ENCODE results near the gene TLL1.

TLL1 gene

DNA sequence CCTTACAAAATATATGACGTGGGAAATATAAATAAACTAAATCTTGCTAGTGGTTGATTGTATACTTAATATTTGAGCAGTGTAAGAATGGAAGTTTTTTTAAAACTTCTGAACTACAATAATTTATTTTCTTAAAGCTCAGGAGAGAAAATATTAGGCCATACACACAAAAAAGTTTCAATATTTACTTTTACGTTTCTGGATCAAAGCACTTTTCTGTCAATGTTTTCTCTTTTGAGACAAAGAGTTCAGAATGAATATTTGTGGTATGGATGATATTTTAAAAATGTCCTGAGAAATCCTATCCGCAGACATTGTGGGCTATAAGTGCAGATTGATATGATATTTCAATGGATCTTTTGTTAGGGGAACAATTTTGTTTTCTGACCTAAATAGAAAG lies 109.9 kb downstream of the TLL1 start:
- no peak for DNase-seq

GRCh38 chr4:165986956-165987698 lies 114.1 kb downstream of the TLL1 start:
- no peak for DNase-seq

- DNase-seq = no peak
Observed at GRCh38 chr4:165991325-165992180, 118.5 kb downstream of the TLL1 start.

DNA sequence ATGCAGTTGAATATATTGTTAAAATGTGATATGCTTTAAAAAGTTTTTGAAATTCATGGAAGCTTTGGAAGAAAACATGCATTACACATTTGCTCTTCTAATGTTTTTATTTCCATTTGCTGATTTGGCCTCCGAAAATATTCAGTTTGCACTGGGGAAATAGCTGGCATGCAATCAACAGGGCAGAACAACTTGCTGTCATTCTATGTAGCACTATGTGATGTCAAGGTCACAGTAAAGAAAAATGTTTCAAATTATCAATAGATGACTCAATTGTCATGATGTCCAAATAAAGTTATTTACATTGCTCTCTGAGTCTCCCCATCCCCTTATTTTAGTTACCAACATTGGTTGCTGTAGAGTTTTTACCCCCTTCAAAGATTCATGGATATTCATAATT lies 119.2 kb downstream of the TLL1 start:
- DNase-seq = no peak

- no peak for DNase-seq
Observed at GRCh38 chr4:165994701-165995100, 121.7 kb downstream of the TLL1 start.

DNA sequence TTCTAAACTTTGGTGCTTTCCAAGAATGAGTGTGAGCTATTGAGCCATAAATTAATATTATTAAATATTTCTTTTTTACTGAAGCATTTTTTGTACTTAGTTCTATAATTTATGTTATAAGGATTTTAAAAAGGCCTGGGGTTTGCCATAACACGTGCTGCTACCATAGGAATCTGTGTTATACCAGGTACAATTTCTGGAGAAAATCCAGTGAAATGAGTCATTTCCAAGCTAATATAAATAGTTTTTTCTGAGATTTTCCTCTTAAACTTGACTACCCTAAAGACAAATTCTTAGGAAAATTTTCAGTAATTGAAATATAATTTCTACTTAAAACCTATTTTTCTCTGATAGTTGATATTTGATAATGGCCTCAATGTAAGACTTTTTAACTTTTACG lies 130.8 kb downstream of the TLL1 start:
- DNase-seq = no peak

GRCh38 chr4:166006217-166006616 lies 133.2 kb downstream of the TLL1 start:
- DNase-seq = no peak

- no peak for DNase-seq
Observed at GRCh38 chr4:166008510-166008909, 135.5 kb downstream of the TLL1 start.

DNA sequence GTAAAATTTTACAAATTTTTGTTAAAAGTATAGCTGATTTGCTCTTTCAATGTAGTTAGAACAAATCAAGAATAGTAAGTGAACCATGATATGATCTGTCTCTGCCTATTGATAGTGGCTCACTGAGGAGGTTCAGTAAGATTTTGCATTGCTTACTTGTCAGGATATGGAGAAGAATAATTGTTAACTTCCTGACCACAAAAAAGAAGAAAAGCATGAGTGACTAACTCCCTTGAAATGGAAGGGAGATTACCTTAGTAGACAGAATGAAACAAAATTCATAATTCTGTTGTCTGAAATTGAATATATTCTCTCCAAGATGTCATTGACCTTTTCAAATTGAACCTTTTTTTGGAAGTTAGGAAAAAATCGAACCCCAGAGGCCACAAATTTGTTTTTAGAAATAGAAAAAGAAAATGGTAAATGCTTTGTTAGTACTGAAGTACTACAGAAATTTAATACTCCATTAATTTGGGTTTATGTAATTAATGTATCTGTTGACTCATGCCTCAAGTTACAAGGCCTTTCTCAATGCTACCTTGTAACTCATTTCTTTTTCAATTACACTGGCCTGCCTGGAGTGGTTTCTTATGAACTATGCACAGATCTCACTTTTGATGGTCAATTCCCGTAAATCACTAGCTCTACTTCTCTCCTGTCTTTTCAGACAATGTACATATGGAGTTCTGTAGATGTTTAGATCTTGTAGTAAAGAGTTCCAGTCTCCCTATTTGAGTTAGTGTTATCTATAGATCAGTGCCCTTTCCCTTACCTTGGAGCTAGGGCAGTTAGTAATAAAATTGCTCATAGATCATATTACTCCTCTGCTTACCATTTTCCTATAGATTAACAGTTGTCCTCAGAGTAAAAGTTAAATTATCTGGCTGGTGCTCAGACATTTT lies 139.3 kb downstream of the TLL1 start:
- no peak for DNase-seq

DNA sequence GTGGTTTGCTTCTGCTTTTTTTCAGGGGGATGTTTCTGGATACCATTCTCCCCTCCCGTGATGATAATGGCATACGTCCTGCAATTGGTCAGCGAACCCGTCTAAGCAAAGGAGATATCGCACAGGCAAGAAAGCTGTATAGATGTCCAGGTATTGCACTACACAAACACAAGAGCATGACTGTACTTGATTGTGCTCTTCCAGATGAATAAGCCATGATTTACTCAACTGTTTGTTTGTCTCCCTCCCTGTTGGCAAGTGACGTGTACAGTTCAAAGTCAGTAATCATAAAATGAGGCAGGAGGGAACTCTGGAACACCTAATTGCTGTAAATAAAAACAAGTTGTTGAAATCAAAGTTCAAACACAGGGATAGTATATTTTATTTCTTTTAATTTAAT lies 141.4 kb downstream of the TLL1 start:
- no peak for DNase-seq

DNA sequence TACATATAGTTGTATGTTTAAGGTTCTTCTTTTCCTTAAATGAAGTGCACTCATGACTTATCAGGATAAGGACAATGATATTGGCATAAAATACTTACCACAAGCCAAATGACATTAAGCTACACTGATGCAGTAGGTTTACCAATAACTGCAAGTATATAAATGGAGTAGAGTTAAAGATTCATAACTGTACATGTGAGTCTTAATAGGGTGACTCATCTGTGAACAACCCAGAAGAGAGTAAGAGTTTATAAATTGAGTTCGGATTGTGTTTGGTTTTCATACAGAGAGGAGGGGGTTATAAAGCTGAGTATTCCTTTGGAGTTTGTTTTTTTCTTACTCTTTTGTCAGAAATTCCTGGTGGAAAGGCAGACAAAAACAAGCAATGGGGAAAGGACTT lies 144.8 kb downstream of the TLL1 start:
- no peak for DNase-seq

DNA sequence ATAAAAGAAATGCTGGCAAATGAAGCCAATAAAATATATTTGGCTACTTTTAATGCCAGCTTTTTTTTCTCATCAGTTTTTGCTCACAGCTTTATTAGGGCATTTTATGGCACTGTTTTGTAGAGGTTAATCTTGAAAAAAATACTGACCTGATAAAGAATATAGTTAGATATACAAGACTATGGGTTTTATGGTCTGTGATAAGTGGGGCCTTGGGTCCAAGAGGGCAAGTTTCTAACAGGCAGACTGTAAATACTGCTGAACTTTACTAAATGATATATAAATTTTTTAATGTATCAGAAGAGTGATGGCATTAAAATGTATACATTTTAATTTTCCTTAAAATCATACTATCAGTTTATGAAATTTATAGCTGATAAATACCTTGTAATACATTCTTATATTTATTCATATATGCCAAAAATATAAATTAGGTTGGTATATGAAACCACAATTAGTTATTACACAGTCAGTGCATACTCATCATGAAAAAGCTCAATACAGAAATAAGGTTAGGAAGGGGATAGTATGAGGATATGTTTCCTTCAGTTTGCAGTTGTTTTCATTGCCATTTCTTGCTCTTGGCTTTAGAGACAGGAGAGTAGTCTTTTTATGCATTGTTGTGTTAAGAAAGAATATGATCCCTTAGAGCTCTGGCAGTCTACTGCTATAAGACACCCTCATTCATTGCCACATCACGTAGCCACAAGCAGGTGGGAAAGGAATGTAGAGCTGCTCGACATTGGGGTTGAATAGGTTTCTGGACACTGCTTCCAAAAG lies 146.6 kb downstream of the TLL1 start:
- no peak for DNase-seq

- DNase-seq = no peak
Observed at GRCh38 chr4:166021617-166022016, 148.6 kb downstream of the TLL1 start.

DNA sequence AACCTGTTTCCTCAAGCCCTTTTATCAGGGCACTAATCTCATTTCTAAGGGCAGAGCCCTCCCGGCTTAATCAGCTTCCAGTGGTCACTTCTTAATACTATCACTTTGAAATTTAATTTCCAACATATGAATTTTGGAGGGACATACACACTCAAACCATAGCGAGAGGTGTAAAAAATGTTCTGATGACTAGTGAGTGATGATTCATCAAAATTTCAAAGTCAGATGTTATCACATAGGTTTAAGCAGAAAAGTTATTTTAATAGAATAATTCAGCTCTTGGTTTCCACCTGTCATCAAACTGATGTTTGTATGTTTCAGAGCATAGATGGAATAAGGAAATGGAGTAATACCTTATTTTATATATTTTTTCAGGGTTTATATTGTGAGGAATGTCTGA lies 161.9 kb downstream of the TLL1 start:
- no peak for DNase-seq

GRCh38 chr4:166039822-166040221 lies 166.8 kb downstream of the TLL1 start:
- no peak for DNase-seq

DNA sequence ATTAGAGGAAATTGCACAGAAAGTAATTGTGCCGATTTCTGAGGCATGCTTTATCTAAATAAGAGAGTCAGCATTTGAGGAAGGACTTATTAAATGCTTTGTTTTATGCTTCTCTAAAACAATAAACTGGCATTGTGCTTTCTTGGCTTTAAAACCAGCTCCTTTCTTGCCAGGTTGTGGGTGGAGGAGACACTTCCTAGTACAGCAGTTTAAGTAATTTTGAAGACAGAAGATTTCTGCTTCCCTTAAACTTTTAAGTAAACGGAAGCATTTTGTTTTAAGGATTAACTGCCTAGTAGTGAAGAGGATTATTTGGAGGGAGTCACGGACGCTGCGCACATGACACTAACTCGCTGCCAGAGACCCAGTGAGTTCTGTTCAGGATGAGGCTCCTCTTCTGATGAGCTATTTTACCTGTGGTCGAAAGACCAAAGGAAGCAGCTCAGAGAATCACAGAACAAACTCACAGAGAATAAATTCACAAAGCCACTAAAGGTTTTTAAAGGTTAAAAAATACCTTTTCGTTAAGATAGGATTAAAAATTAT lies 169.5 kb downstream of the TLL1 start:
- no peak for DNase-seq

DNA sequence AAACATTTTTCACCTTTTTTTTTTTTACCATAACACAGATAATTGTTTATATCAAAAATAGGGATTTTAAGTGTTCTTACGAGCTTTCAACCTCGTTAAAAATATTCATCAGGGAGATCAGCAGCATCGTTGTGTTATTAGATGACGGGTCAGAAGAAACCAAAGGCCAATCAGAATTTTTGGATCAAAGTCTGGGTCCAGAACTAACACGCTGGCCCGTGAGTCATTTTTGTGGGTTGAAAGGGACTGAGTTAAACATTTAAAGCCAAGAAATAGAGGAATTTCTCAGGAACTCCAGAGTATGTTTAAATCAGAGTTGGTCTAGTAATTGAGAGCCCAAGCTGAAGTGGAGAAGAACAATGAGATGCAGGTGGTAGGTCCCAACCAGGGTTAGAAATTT lies 170.8 kb downstream of the TLL1 start:
- no peak for DNase-seq

DNA sequence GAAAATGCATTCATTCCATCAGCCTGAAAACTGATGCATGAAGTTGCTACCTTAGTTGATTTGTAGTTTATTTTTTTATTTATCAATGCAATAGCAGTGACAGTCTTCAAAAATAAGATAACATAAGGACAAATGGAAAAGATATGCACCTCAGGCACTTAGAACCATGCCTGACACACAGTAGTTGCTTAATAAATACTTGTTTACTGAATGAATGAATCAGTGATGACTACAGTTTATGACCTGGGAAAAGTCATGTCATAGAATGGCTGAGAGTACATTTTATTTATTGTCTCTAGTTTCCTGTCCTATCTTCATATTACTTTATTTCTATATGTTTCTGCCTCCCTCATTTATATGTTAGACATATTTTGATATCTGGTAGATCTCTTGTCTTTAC lies 171.8 kb downstream of the TLL1 start:
- DNase-seq = no peak

- no peak for DNase-seq
Observed at GRCh38 chr4:166045457-166045856, 172.4 kb downstream of the TLL1 start.

DNA sequence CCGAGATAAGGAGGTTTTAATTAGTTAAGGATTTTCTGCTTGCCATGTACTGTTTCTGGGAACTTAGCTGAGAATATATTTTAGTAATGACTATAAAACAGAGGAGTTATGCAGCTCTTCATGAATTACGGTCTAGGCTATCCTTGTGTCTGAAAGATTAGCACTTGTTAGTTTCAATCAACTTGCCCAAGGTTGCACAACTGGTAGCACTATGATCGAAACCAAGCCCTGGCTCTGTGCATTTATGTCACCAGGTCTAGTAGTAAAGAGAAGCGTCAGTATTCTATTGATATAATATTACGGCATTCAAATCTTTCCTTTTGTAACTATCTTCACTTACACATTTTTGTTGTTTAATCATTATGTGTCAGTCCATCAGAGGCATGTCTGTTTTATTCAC lies 176.0 kb downstream of the TLL1 start:
- no peak for DNase-seq

DNA sequence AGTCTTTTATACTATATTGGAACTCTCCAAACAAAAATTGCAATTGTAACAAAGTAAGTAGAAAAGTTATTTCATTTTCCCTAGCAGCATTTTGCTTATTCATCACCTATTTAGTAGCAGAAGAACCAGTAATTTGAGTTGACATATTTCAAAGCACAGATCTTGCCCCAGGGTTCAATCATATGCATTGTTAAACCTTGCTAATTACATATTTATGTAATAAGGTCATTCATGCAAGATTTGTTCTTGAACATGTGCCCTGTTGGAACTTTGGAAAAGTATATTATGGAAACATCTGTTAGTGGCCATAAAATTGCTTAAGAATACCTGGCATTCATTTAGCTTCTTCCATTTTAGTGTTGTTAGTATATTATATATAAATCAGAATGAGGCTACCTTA lies 191.7 kb downstream of the TLL1 start:
- no peak for DNase-seq

DNA sequence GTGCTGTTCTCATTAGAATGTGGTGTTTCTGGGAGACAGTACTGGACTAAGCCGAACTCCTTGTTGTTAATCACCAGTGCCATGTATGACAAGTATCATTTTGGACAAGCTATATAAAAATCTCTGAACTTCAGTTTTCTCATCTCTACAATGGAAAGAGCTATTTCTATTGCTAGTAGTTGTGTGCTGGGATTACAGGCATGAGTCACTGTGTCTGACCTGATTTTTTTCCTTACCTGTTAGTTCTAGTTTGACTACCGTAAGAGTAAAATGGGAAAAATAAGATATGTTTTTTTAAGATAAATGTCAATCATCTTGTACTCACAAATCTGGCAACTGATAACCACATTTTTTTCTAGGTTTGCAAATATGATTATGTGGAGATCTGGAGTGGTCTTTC lies 192.3 kb downstream of the TLL1 start:
- DNase-seq = no peak

Measured in activated naive CD4-positive, alpha-beta T cell treated with anti-CD3 and anti-CD28 coated beads, Interleukin-2, amount 50 U/mL, for 16 hours (primary cell).